Body of pancreas (tissue), 4 donors: ENCODE results near the gene L3HYPDH.

Source experiments
- CTCF ChIP-seq, 7 experiments: fragments of 450-650 bp in 4 of 7; fragments of 200-600 bp in 3 of 7; sonication (generic) in 3 of 7; IDR thresholded peaks; one replicate each; pipeline ENCODE4 v1.5.1; 2016 to 2019; ENCODE audit warnings: antibody characterized with exemption in 7 of 7
- POLR2A ChIP-seq, 3 donors: fragments of 450-650 bp; IDR thresholded peaks; one replicate each; pipeline ENCODE4 v1.6.1; 2016; ENCODE audit warnings: antibody characterized with exemption in 3 of 3, mild to moderate bottlenecking in 2 of 3

GRCh38 chr14:59483819-59484638, at the start of gene L3HYPDH, which contains the start of gene JKAMP:
- peak; percentile 48 to 69 (median 66) for TF ChIP-seq CTCF (IDR thresholded peaks at IDR 0.05)
- peak; percentile 75 to 91 (median 91) for TF ChIP-seq POLR2A (IDR thresholded peaks at IDR 0.05)
